GM12891 (cell line): ENCODE measurements around the gene NUDT15.

Experiments used
- POLR2A ChIP-seq: IDR thresholded peaks from 2 replicates; pipeline ENCODE4 v1.6.1; 2011; ENCODE audit warnings: low read depth, low read length, control low read depth
- POLR2AphosphoS5 ChIP-seq: IDR thresholded peaks from 2 replicates; pipeline ENCODE4 v1.6.1; 2011; ENCODE audit warnings: low read depth, low read length, control low read depth
- POU2F2 ChIP-seq: IDR thresholded peaks from 2 replicates; pipeline ENCODE4 v1.6.1; 2011; ENCODE audit warnings: low read depth, mild to moderate bottlenecking, control low read depth, low read length, moderate library complexity
- TAF1 ChIP-seq: IDR thresholded peaks from 2 replicates; pipeline ENCODE4 v1.6.1; 2011; ENCODE audit warnings: low read depth, low read length, control low read depth

- TF ChIP-seq POLR2AphosphoS5 (no peak), POLR2A (no peak), POU2F2 (no peak), TAF1 (no peak)
Measured at GRCh38 chr13:47999973-48000372, 37.6 kb upstream of the NUDT15 start.
